ENCODE results near the gene RPTOR.

DNA sequence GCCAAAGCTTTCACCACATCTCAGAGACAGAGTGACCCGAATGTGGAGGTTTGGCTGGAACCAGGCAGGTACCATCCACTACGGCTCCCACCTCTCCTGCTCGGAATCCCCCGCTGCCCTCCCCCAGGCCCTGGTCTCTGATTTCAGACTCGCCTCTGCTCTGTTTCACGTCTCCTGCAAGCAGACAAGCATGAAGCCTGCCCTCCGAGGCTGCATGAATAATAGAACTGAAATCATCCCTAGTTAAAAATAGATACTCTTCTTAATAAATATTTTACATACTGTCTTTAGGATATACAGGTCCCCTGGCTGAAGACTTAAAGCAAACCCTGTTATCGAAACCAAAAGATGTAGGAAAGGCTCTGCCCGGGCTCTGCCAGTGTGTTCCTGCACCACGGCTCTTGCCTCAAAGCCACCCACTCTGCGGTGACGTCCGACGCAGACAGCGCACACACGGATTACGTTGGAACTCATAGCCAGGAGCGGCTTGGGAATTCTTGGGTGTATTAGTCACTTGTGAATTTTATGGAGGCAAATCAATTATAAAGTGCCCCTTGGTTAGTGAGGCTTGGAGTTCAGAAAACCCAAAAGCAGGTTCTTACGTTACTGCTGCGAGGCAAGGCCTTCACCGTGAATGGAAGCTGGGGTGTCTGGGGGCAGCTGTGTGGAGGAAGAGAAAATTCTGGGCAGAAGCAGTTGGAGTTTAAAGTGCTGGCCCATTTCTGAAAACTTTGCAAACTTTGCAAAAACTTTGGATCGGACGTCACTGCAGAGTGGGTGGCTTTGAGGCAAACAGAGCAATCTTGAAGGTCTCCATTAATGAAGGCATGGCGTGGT, 42.7 kb upstream of the RPTOR start:
- TF ChIP-seq TAF1 (IDR thresholded peaks at IDR 0.05; ENCODE audit: low read depth, low read length) (no peak), POLR2A (IDR thresholded peaks at IDR 0.05; ENCODE audit: low read depth, low read length) (no peak), POLR2AphosphoS5 (IDR thresholded peaks at IDR 0.05; ENCODE audit: low read depth, low read length) (no peak), POU2F2 (IDR thresholded peaks at IDR 0.05; ENCODE audit: low read depth, low read length) (no peak)

All from GM12891 (cell line).